Erythroblast (primary cell): ENCODE results near the gene ABCG2.

Source experiments
- GATA1 ChIP-seq: IDR thresholded peaks from 2 replicates; pipeline ENCODE4 v1.6.1; 2011; ENCODE audit warnings: low read depth, mild to moderate bottlenecking, control low read depth, low read length, moderate library complexity
- POLR2A ChIP-seq: IDR thresholded peaks from 2 replicates; pipeline ENCODE4 v1.6.1; 2011; ENCODE audit warnings: mild to moderate bottlenecking, low read length

DNA sequence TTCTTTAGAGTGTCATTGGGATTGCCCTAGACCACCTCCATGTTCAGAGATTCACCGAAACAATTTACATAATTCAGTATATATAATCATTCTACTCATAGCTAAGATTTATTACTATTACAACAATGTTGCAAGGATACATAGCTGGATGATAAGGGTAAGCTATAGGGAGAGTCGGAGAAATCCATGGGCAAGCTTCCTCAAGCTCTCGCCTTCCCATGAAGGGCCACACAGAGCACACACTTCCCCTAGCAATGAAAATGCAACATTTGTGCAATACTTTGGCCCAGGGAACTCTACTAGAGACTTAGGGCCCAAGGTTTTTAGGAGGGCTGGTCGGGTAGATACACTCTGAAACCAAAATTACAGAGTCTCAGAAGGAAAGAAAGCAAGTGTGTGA lies 49.7 kb upstream of the ABCG2 start:
- no peak for TF ChIP-seq POLR2A
- no peak for TF ChIP-seq GATA1
